GM12878 (cell line): ENCODE data around the gene TIRAP. TPM values are rescaled to one million over a fixed set of nuclear protein-coding genes. Genes with fewer than 3 reads are reported as not detected.

Experiments used
- CEBPB ChIP-seq, 2 experiments: fragments of 150-350 bp in 1 of 2; IDR thresholded peaks; 2 replicates each; pipeline ENCODE4 v1.6.1; 2012 to 2014; ENCODE audit warnings: low read depth in 2 of 2, low read length in 2 of 2, borderline replicate concordance in 1 of 2, inconsistent platforms in 1 of 2
- CHD2 ChIP-seq: IDR thresholded peaks from 2 replicates; pipeline ENCODE4 v1.6.1; 2011; ENCODE audit warnings: low read depth, low read length, improper control_type of control experiment, borderline replicate concordance
- EGR1 ChIP-seq, 2 experiments: IDR thresholded peaks; 1 replicate in 1 of 2; 2 replicates in 1 of 2; pipeline ENCODE4 v1.6.1; 2011 to 2012; ENCODE audit warnings: low read depth in 2 of 2, low read length in 2 of 2, borderline replicate concordance in 1 of 2, mild to moderate bottlenecking in 1 of 2, moderate library complexity in 1 of 2
- FOS ChIP-seq: IDR thresholded peaks from 3 replicates; pipeline ENCODE4 v1.6.1; 2011; ENCODE audit warnings: borderline replicate concordance; ENCODE audit not compliant: insufficient read length; ENCODE audit errors: extremely low read depth
- FOXK2 ChIP-seq: fragments of 450-650 bp; IDR thresholded peaks from 2 replicates; pipeline ENCODE4 v1.6.1; 2017; ENCODE audit warnings: mild to moderate bottlenecking, moderate library complexity
- IKZF1 ChIP-seq: fragments of 450-650 bp; conservative IDR thresholded peaks from 2 replicates; pipeline ENCODE4 v1.6.1; 2017; ENCODE audit warnings: antibody characterized with exemption, mild to moderate bottlenecking
- LARP7 ChIP-seq: fragments of 450-650 bp; IDR thresholded peaks from 2 replicates; pipeline ENCODE4 v1.6.1; 2017; ENCODE audit warnings: mild to moderate bottlenecking
- NFYA ChIP-seq: IDR thresholded peaks from 2 replicates; pipeline ENCODE4 v1.6.1; 2011; ENCODE audit warnings: low read depth, mild to moderate bottlenecking, low read length, improper control_type of control experiment, borderline replicate concordance
- PBX3 ChIP-seq: IDR thresholded peaks from 2 replicates; pipeline ENCODE4 v1.6.1; 2011; ENCODE audit warnings: mild to moderate bottlenecking, low read depth, low read length, moderate library complexity; ENCODE audit not compliant: insufficient replicate concordance
- SIX5 ChIP-seq: IDR thresholded peaks from 2 replicates; pipeline ENCODE4 v1.6.1; 2011; ENCODE audit warnings: mild to moderate bottlenecking, low read depth, low read length, moderate library complexity; ENCODE audit not compliant: severe bottlenecking
- SUZ12 ChIP-seq: fragments of 200-600 bp; sonication (generic); IDR thresholded peaks from one replicate; pipeline ENCODE4 v1.6.1; 2018; ENCODE audit warnings: antibody characterized with exemption, mild to moderate bottlenecking; ENCODE audit not compliant: unreplicated experiment
- ZNF384 ChIP-seq: IDR thresholded peaks from 2 replicates; pipeline ENCODE4 v1.6.1; 2012; ENCODE audit warnings: low read depth, mild to moderate bottlenecking, low read length, improper control_type of control experiment, borderline replicate concordance
- polyA plus RNA-seq, 11 experiments: library from polyadenylated mRNA; depleted of rRNA in 4 of 11; unstranded in 6 of 11; stranded (reverse) in 5 of 11; fragments of >200 nt; fragmentation: Nextera tagmentation in 4 of 11; fragmentation: Illumina TruSeq in 1 of 11; extraction: Ambion mirVana in 4 of 11; extraction: Trizol in 1 of 11; gene quantifications; 1 replicate in 1 of 11; 2 replicates in 10 of 11; pipeline versions ENCODE4 v1.2.1 to v1.2.3, GENCODE V29; 2011 to 2016; ENCODE audit warnings: inconsistent platforms in 2 of 11, missing spikeins in 2 of 11, low read depth in 1 of 11
- total RNA-seq, 4 experiments: library from RNA; depleted of rRNA in 3 of 4; stranded (reverse); fragments of >200 nt in 3 of 4; fragmentation: Illumina TruSeq in 1 of 4; extraction: Trizol in 1 of 4; gene quantifications; 2 replicates each; pipeline versions ENCODE4 v1.2.1 to v1.2.3, GENCODE V29; 2013 to 2021
- TF ChIP-seq, protein P1 (sequence below): fragments of 450-650 bp; conservative IDR thresholded peaks from 2 replicates; pipeline ENCODE4 v1.6.1; 2017; ENCODE audit warnings: mild to moderate bottlenecking, moderate library complexity

Gene TIRAP
- total and polyA plus RNA-seq, 10 of the 15 experiments (the other 5 are each of a cell fraction or from before 2014, with no cell fraction given) = 0.76 to 9.9 (median 4.7) TPM

DNA sequence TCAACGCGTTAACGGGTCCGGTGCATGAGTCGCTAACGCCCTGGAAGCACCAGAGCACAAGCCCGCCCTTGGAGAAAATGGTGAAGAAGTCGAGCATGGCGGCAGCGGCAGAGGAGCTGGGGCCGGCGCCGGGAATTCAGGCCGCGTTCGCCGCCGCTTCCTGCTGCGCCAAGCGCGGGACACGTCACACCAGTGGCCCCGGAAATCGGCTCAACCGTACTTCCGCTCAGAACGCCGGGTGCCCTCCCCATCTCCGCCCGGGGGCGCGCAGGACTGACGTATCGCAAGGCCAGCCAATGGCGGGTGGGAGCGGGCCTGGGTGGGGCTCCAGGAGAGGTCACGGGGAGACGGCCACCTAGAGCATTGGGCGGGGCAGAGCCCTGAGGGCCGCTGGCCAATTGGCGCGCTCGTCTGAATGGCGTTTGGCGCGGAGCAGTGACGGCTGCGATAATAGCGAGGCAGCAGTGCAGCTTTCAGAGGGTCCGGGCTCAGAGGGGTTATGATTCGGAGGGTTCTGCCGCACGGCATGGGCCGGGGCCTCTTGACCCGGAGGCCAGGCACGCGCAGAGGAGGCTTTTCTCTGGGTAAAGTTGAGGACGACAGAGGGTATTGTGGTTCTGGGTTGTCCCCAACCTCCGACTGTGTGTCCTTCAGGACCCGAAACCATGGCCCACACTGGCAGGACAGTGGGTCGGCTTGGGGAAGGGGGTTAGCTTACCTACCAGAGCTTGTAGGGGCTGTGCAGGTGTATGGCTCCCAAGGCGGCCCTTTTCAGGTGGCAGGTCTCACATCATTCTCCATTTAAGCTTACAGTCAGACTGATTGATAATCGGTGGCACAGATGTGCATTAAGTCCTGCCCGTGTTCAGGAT is 13.9 kb upstream of the TIRAP start, which contains the start of the genes FOXRED1 and SRPRA (continued):
- TF ChIP-seq, protein P1, sequence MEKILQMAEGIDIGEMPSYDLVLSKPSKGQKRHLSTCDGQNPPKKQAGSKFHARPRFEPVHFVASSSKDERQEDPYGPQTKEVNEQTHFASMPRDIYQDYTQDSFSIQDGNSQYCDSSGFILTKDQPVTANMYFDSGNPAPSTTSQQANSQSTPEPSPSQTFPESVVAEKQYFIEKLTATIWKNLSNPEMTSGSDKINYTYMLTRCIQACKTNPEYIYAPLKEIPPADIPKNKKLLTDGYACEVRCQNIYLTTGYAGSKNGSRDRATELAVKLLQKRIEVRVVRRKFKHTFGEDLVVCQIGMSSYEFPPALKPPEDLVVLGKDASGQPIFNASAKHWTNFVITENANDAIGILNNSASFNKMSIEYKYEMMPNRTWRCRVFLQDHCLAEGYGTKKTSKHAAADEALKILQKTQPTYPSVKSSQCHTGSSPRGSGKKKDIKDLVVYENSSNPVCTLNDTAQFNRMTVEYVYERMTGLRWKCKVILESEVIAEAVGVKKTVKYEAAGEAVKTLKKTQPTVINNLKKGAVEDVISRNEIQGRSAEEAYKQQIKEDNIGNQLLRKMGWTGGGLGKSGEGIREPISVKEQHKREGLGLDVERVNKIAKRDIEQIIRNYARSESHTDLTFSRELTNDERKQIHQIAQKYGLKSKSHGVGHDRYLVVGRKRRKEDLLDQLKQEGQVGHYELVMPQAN = peak; percentile 67
- TF ChIP-seq LARP7 (peak; percentile 33; the same call in 1 of the 2 replicates), CHD2 (peak; percentile 84), SUZ12 (no peak), NFYA (peak; percentile 11), ZNF384 (no peak), CEBPB (IDR thresholded peaks at IDR 0.05; ENCODE audit: borderline replicate concordance in 1 of 2, low read depth in 2 of 2, low read length in 2 of 2) (no peak), FOS (peak; percentile 18), IKZF1 (peak; percentile 91), FOXK2 (peak; percentile 50; the same call in 1 of the 2 replicates), PBX3 (peak; percentile 6), SIX5 (peak; percentile 39), EGR1 (IDR thresholded peaks at IDR 0.05; ENCODE audit: borderline replicate concordance in 1 of 2, low read depth in 2 of 2, low read length in 2 of 2) (peak in 1 of 2 experiments; percentile 14; a peak in 1 of 3 replicates)
